Measurements from ENCODE around the gene SUCLG1.
"Not testable (repeated sequence)": the region's sequence is repeated elsewhere in the genome, so short reads cannot be mapped to it uniquely, and the experiment has no call there.

Gene SUCLG1

DNA sequence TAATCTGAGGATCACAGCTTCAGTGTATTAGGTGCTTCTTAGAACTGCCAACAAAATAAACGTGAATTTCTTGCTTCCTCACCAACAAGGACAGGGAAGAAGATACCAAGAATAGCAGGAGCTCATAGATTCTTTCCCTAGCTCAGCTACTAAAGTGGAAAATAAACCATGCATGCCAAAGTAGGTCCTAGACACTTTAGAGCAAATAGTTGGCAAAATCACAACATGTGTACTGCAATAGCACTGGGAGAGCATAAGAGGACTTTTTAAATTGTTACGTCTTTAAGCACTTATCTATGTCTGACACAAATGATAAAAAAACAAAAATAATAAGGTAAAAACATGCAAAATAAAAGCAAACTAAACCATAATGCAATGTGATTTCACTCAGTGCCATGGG lies 49.5 kb downstream of the SUCLG1 start:
- no peak for DNase-seq

DNA sequence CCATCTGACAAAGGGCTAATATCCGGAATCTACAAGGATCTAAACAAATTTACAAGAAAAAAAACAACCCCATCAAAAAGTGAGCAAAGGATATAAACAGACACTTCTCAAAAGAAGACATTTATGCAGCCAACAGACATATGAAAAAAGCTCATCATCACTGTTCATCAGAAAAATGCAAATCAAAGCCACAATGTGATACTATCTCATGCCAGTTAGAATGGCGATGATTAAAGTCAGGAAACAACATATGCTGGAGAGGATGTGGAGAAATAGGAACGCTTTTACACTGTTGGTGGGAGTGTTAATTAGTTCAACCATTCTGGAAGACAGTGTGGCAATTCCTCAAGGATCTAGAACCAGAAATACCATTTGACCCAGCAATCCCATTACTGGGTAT lies 57.0 kb downstream of the SUCLG1 start:
- DNase-seq: not testable (repeated sequence)

DNA sequence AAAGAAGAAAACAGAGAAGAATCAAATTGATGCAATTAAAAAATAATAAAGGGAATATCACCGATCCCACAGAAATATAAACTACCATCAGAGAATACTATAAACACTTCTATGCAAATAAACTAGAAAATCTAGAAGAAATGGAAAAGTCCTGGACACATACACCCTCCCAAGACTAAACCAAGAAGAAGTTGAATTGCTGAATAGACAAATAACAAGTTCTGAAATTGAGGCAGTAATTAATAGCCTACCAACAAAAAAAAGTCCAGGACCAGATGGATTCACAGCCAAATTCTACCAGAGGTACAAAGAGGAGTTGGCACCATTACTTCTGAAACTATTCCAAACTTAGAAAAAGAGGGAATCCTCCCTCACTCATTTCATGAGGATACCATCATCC lies 59.2 kb downstream of the SUCLG1 start:
- DNase-seq: not testable (repeated sequence)

DNA sequence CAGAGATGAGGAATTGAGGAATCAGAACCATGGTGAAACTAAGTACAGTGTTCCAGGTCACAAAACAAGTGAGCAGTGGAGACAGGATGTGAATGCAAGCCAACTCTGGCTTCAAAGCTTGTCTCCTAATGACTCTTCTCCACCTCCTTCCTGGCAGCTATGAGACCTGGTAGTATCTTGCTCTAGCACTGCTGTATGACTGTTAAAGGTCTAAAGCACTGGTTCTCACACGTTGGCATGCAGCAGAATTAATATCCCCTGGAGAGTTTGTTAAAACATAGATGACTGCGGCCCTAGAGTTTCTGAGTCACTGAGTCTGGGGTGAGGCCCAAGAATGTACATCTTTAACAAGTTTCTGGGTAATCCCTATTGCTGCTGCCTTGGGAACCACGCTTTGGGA lies 63.3 kb downstream of the SUCLG1 start:
- DNase-seq: no peak

DNA sequence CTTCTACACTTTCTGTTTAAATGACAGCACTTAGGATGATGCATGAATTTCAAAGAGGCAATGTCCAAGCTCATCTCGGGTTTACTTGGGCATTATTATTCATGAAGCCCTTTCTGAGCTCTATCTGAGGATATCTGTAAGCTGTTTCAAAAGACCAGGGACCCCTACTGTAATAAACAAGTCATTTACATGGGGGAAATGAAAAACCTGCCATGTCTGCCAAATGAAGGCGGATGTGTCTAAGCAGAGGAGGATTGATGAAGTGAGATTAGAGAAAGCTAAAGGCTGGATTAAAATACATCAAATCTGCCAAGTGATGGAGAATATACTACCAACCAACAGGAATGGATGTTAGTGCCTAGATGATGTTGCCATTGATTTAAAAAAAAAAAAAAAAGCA lies 64.5 kb downstream of the SUCLG1 start:
- DNase-seq: no peak

DNA sequence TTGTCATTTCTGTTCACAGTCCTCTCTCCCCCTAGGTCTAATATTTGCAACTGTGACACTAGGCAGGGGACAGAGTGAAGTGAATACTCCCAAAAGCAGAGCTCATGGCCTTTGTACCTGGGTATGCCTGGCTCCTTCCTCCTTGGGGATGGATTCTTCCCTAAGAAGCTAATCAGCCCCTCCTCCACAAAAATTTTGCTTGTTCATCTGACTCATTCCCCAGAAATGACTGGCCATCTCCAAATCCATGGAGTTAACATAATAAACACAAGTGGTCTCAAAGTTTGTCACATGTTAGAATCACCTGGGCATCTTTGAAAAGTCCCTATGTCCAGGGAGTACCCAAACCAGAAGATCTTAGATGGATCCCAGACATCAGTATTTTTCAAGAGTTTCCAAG lies 65.3 kb downstream of the SUCLG1 start:
- no peak for DNase-seq

DNA sequence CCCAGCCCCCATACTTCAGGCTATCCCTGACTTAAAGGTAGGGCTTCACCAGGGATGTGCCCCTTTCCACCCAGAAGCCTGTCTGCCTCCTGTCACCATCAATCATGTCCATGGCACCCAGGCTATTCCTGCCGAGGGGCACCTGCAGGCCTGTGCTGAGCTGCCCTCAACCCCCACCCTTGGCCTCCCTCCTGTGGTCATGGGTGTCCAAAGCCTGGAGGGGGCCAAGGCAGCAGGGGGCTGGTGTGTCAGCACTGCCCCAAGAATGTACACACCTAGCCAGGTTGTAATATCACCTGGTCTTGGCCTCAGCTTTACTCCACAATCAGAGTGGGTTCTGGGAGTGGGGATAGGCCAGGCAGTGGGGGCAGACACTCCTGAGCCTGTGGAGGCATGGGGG lies 69.3 kb downstream of the SUCLG1 start:
- no peak for DNase-seq

DNA sequence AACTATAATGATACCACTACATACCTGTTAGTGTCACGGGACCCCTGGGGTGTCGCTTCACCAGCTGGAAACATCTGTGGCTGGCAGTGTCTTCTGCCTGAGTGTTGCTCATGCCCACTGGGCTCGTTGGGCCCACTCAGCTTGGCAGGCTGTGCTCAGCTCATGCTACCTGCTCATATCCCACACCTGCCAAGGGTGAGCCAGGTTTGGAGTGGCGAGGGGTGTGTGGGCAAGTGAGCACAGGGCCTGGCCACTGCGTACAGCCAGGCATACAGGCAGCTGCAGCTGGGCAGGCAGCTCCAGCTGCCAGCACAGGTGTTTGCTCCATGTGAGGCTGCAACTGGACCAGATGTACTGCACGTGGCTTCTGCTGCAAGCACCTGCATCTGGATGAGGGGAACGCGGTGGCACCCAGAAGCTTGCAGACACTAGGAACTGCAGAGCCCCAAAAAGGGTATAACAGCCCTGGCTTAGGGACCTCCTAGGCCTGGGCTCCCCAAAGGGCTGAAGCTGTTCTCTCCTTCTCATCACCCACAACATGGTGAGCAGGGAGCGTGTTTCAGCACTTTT lies 70.1 kb downstream of the SUCLG1 start:
- no peak for DNase-seq

DNA sequence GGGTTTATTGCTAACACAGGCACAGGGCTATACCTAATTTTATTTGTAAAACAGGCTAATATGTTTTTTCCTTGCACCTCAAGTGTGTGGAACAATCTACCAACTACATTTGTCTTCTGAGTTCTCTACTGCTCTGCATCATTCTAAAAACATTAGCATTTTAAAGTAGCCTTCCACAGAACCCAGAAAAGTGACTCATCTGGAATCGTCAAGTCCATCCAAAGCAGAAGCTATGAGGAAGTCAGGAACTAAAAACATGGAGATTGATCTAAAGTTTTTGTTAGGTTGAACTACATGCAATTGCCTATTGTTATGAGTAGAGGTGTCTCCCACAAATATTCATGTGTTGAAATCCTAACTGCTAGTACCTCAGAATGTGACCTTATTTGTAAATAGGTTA lies 70.9 kb downstream of the SUCLG1 start:
- DNase-seq: no peak

DNA sequence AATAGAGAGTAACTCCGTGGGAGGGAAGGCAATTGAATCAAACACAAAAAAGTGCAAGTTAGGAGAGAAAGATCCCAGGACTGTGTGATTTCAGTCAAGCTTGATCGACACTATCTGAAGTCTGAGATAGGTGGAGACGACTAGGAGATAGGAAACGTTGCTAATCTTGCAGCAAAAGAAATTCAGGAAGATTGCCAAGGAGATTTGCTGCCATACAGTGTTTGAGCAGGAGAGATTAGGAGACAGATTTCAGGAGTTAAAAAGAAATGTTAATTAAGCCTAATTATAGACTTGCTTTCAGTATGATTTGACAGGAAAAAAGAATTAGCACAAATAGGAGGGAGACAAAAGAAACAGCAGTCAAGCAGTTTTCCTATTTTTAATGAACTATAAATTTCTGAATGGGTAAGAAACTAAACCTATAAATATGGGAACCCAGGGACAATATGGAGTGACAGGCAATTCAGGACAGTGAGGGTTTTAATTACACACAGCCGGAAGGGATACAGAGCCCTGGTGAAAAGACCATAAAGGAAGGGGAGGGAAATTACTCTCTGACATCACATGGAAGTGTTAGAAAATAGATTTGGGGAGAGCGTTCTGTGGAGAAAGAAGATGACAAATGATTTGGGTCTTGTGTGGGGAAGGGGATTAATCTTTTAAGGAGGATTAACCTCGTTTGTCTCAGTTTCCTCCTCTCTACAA lies 72.6 kb downstream of the SUCLG1 start:
- DNase-seq: no peak

DNA sequence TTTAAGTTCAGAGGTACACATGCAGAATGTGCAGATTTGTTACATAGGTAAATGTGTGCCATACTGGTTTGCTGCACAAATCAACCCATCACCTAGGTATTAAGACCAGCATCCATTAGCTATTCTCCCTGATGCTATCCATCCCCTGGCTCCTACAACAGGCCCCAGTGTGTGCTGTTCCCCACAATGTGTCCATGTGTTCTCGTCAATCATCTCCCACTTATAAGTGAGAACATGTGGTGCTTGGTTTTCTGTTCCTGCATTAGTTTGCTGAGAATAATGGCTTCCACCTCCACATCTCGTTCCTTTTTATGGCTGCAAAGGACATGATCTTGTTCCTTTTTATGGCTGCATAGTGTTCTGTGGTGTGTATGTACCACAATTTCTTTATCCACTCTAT lies 75.8 kb downstream of the SUCLG1 start:
- DNase-seq: no peak

DNA sequence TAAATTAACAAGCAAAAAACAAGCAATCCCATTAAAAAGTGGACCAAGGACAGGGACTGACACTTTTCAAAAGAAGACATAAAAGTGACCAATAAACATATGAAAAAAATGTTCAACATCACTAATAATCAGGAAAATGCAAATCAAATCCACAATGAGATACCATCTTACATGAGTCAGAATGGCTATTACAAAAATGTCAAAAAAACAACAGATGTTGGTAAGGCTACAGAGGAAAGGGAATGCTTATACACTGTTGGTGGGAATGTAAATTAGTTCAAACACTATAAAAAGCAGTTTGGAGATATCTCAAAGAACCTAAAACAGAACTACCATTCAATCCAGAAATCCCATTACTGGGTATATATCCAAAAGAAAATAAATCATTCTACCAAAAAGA lies 78.2 kb downstream of the SUCLG1 start:
- DNase-seq: no peak

DNA sequence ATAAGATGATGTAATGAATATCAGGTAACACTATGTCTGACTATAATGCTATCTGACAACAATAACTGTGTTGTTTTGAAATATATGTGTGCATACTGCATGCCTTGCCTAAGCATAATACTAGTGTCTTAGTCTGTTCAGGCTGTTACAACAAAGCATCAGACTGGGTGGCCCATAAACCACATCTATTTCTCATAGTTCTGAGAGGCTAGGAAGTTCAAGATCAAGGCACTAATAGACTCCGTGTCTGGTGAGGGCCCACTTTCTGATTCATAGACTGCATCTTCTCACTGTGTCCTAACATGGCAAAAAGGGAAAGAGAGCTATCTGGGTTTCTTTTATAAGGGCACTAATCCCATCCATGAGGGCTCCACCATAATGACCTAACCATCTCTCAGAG lies 80.1 kb downstream of the SUCLG1 start:
- DNase-seq: no peak

DNA sequence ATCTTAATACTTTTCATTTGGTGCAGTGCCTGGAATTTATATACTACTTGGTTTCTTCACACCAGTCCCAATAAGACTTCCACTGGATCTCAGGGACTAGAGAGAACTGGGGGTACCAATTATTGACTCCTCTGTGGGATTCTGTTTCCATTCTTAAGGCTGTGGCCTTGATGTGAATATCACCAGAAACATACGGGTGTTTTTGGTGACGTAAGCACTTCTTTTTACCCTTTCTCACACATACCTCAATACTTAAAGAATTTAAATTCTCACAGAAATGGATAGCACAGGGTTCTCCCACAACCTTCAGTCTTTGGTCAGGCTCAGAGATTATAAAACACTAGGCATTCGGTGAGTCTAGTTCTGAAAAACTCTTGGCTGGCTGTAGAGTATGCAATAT lies 84.1 kb downstream of the SUCLG1 start:
- no peak for DNase-seq

DNA sequence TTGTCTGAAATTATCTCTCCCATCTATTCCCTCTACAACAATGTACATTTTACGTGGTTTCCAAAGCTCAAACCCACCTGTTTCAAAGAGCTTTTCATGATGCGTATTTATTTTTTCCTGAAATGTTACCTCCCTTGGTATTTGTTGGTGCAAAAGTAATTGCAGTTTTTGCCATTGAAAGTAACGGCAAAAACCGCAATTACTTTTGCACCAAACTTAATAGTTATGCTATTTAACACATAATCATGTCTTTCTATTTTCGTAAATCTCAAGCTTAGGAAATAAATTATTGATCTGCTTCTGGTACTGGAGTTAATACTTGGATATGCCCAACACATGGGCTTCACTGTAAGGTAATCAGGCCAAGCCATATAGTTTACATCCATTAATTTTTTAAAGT lies 85.2 kb downstream of the SUCLG1 start:
- DNase-seq: no peak

Data from activated T-cell treated with anti-CD3 and anti-CD28 coated beads, Interleukin-2, amount 50 U/mL, for 48 hours (primary cell).